ENCODE measurements around the gene CDH15. TPM values are rescaled to one million over a fixed set of nuclear protein-coding genes. Genes with fewer than 3 reads are reported as not detected.

CDH15 gene
- total RNA-seq, 1 donor, result under 0.01 TPM

- DNase-seq (ENCODE audit: low read depth), result no peak
- no peak overlapping the region for H3K4me3 ChIP-seq (ENCODE audit: low read depth, low read length)
- TF ChIP-seq CTCF (IDR thresholded peaks at IDR 0.05; ENCODE audit: insufficient read depth, low read depth, low read length), result no peak
Measured at GRCh38 chr16:89202422-89203215, 31.1 kb downstream of the CDH15 start.

GRCh38 chr16:89207993-89208392 lies 36.4 kb downstream of the CDH15 start:
- H3K4me3 ChIP-seq (ENCODE audit: low read depth, low read length), result no peak overlapping the region
- no peak for DNase-seq (ENCODE audit: low read depth)
- TF ChIP-seq CTCF (IDR thresholded peaks at IDR 0.05; ENCODE audit: insufficient read depth, low read depth, low read length), result no peak

GRCh38 chr16:89209522-89210044 lies 38.0 kb downstream of the CDH15 start:
- H3K4me3 ChIP-seq (ENCODE audit: low read depth, low read length), result no peak overlapping the region
- TF ChIP-seq CTCF (IDR thresholded peaks at IDR 0.05; ENCODE audit: insufficient read depth, low read depth, low read length), result no peak
- no peak for DNase-seq (ENCODE audit: low read depth)

- DNase-seq (ENCODE audit: low read depth), result no peak
- no peak overlapping the region for H3K4me3 ChIP-seq (ENCODE audit: low read depth, low read length)
- no peak for TF ChIP-seq CTCF (IDR thresholded peaks at IDR 0.05; ENCODE audit: insufficient read depth, low read depth, low read length)
Measured at GRCh38 chr16:89210165-89210903, 38.8 kb downstream of the CDH15 start.

GRCh38 chr16:89210904-89211515 lies 39.5 kb downstream of the CDH15 start:
- no peak for TF ChIP-seq CTCF (IDR thresholded peaks at IDR 0.05; ENCODE audit: insufficient read depth, low read depth, low read length)
- H3K4me3 ChIP-seq (ENCODE audit: low read depth, low read length), result no peak overlapping the region
- DNase-seq (ENCODE audit: low read depth), result no peak

GRCh38 chr16:89216315-89217137 lies 45.0 kb downstream of the CDH15 start:
- peak; percentile 67 for TF ChIP-seq CTCF (IDR thresholded peaks at IDR 0.05; ENCODE audit: insufficient read depth, low read depth, low read length)
- peak; percentile 86 for DNase-seq (ENCODE audit: low read depth)
- peak overlapping the region; percentile 97 for H3K4me3 ChIP-seq (ENCODE audit: low read depth, low read length)
